Activated CD8-positive, alpha-beta T cell treated with anti-CD3 and anti-CD28 coated beads for 36 hours (primary cell): ENCODE data around the gene CDK5RAP2. TPM values are rescaled to one million over a fixed set of nuclear protein-coding genes. Genes with fewer than 3 reads are reported as not detected.
A peak's percentile ranks its signal among the peaks of the same experiment; 100 is the strongest.
"Not testable (repeated sequence)": the region's sequence is repeated elsewhere in the genome, so short reads cannot be mapped to it uniquely, and the experiment has no call there.

Experiments
- ATAC-seq: fragments of 200-7000 bp; cut with Tn5 transposase; one replicate; pipeline ENCODE4 v1.10.0; 2021; ENCODE audit warnings: mild to moderate bottlenecking, moderate library complexity
- CTCF ChIA-PET: fragments of 350-600 bp; sonication (Branson Sonifier 250); formaldehyde crosslinking; loops from one replicate; lab custom pipeline; 2021; ENCODE audit warnings: antibody characterized with exemption; lab: Charles Lee
- POLR2A ChIA-PET: fragments of 350-600 bp; sonication (Branson Sonifier 250); formaldehyde crosslinking; loops from one replicate; lab custom pipeline; 2021; ENCODE audit warnings: antibody characterized with exemption; lab: Charles Lee
- DNase-seq: peaks from one replicate; pipeline ENCODE4 v3.0.0-alpha.2; 2020
- H3K27ac Mint-ChIP-seq: one replicate; pipeline ENCODE4 v1.8.0; 2021; ENCODE audit warnings: mild to moderate bottlenecking, mixed read lengths
- H3K27me3 Mint-ChIP-seq: one replicate; pipeline ENCODE4 v1.8.0; 2021; ENCODE audit warnings: mixed read lengths
- H3K36me3 Mint-ChIP-seq: one replicate; pipeline ENCODE4 v1.8.0; 2021; ENCODE audit warnings: low read depth, mixed read lengths
- H3K4me1 Mint-ChIP-seq: one replicate; pipeline ENCODE4 v1.8.0; 2021; ENCODE audit warnings: low read depth, mixed read lengths
- H3K4me3 Mint-ChIP-seq: one replicate; pipeline ENCODE4 v1.8.0; 2021; ENCODE audit warnings: mild to moderate bottlenecking, moderate library complexity, mixed read lengths
- H3K9me3 Mint-ChIP-seq: one replicate; pipeline ENCODE4 v1.8.0; 2021; ENCODE audit warnings: mixed read lengths
- CTCF ChIP-seq: fragments of 200-600 bp; IDR thresholded peaks from one replicate; pipeline ENCODE4 v1.8.0; 2022; ENCODE audit warnings: antibody characterized with exemption, mild to moderate bottlenecking
- intact Hi-C: fragments of 100-400 bp; cut with micrococcal nuclease; formaldehyde crosslinking; loops from one replicate; pipeline ENCODE4 v1.10.0; 2022
- total RNA-seq, 2 experiments: library from RNA; stranded (reverse); gene quantifications; one replicate each; pipeline ENCODE4 v1.2.3, GENCODE V29; 2021

The CDK5RAP2 gene
- total RNA-seq, 2 experiments from 2014 or later, result 61.5 to 67.6 TPM

DNA sequence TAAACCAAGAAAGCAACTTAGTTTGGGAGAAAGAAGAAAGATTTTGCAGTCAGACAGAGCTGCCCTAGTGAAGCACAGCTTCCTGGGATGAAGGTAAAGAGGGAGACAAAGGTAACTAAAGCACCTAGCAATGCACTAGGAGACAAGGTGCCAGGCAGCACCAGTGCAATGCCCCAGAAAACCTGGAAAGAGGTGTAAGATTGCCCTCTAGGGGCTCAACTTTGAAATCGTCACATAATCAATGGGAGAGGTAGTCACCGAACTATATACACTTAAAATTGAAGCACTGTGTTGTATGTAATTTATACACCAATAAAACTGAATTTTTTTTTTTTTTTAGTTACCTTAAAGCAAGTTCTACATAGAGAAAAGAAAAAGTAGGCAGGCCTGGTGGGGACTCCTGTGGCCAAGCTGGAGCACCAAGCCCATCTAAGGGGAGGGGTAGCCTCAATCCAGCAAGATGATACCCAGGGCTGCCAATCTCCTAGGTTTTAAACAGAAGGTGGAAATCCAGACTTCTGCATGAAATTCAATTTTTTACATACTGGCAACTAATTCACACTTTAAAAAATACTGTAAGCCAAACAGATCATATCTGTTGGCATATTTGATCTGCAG, 48.2 kb downstream of the CDK5RAP2 start:
- POLR2A ChIA-PET, result no interaction called here
- ATAC-seq (no peak), DNase-seq (no peak)
- CTCF ChIA-PET, result interaction anchor here (0.7 to 2.4 kb wide), 5 partner anchors 9 to 28 kb away, joined by 3 to 9 read pairs (median 3); no protein-coding TSS in a partner anchor
- Mint-ChIP-seq H3K27me3 (no peaks in the 10 kb centered on the region), H3K4me1 (no peaks in the 10 kb centered on the region), H3K27ac (no peak overlapping the region), H3K9me3 (no peaks in the 10 kb centered on the region), H3K36me3 (peaks cover 63% of the 10 kb centered on the region), H3K4me3 (no peak overlapping the region)
- peak; percentile 45 for TF ChIP-seq CTCF
- intact Hi-C loops, result no loop called here

DNA sequence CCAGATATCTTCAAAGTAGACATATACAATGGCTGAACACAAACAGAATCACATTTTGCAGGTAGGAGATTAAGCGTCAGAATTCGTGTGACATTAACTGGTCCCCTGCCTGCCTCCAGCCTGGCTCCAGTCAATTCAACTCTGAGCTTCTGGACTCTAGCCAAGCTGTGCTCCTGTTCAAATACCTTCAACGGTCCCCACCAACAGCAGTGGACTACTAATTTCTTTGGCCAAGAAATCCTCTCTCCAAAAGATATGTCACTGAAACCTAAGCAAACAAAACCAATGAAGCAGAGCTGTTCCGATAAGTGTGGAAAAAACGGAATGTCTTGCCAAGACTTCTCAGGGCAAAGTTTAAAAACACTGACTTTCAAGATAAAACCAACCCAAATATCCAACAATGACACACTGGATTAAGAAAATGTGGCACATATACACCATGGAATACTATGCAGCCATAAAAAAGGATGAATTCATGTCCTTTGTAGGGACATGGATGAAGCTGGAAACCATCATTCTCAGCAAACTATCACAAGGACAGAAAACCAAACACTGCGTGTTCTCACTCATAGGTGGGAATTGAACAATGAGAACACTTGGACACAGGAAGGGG, 49.6 kb downstream of the CDK5RAP2 start:
- intact Hi-C loops, H3K27ac Mint-ChIP-seq, H3K4me3 Mint-ChIP-seq, ATAC-seq, H3K9me3 Mint-ChIP-seq, DNase-seq, H3K27me3 Mint-ChIP-seq, H3K4me1 Mint-ChIP-seq: not testable (repeated sequence)
- ChIA-PET CTCF (interaction anchor here (1.0 to 2.4 kb wide), 3 partner anchors 10 to 53 kb away, joined by 4 to 9 read pairs (median 6); no protein-coding TSS in a partner anchor), POLR2A (interaction anchor here (1.1 kb wide), 1 partner anchor 8 kb away, joined by 3 read pairs; no protein-coding TSS in a partner anchor)
- H3K36me3 Mint-ChIP-seq, result peaks cover 67% of the 10 kb centered on the region

- intact Hi-C loops, result no loop called here
- H3K4me1 Mint-ChIP-seq, result no peaks in the 10 kb centered on the region
- H3K9me3 Mint-ChIP-seq, result no peaks in the 10 kb centered on the region
- no peak for DNase-seq
- no peak overlapping the region for H3K4me3 Mint-ChIP-seq
- POLR2A ChIA-PET, result interaction anchor here (1.5 kb wide), 1 partner anchor 8 kb away, joined by 4 read pairs; no protein-coding TSS in a partner anchor
- ATAC-seq, result no peak
- H3K27me3 Mint-ChIP-seq, result no peaks in the 10 kb centered on the region
- TF ChIP-seq CTCF, result no peak
- CTCF ChIA-PET, result no interaction called here
- peaks cover 64% of the 10 kb centered on the region for H3K36me3 Mint-ChIP-seq
- no peak overlapping the region for H3K27ac Mint-ChIP-seq
Observed at GRCh38 chr9:120528829-120529228, 51.1 kb downstream of the CDK5RAP2 start.

- peaks cover 64% of the 10 kb centered on the region for H3K36me3 Mint-ChIP-seq
- no peak for TF ChIP-seq CTCF
- ATAC-seq, result no peak
Observed at GRCh38 chr9:120528327-120528726, 51.6 kb downstream of the CDK5RAP2 start.

GRCh38 chr9:120526534-120526933, 53.4 kb downstream of the CDK5RAP2 start:
- ATAC-seq (no peak), DNase-seq (no peak)
- Mint-ChIP-seq H3K36me3 (peaks cover 60% of the 10 kb centered on the region), H3K4me3 (no peak overlapping the region), H3K27me3 (no peaks in the 10 kb centered on the region), H3K9me3 (no peaks in the 10 kb centered on the region), H3K27ac (no peak overlapping the region), H3K4me1 (no peaks in the 10 kb centered on the region)
- ChIA-PET CTCF (no interaction called here), POLR2A (no interaction called here)
- intact Hi-C loops, result no loop called here
- no peak for TF ChIP-seq CTCF

More at GRCh38 chr9:120528327-120528726, 51.6 kb downstream of the CDK5RAP2 start:
- H3K4me3 Mint-ChIP-seq, result no peak overlapping the region
- DNase-seq, result no peak
- H3K27ac Mint-ChIP-seq, result no peak overlapping the region
- H3K4me1 Mint-ChIP-seq, result no peaks in the 10 kb centered on the region
- intact Hi-C loops, result no loop called here
- no peaks in the 10 kb centered on the region for H3K27me3 Mint-ChIP-seq
- H3K9me3 Mint-ChIP-seq, result no peaks in the 10 kb centered on the region
- POLR2A ChIA-PET, result interaction anchor here (1.5 kb wide), 1 partner anchor 9 kb away, joined by 4 read pairs; no protein-coding TSS in a partner anchor
- CTCF ChIA-PET, result interaction anchor here (1.3 kb wide), 1 partner anchor 15 kb away, joined by 3 read pairs; no protein-coding TSS in a partner anchor
